Renal cortex interstitium (tissue), 11 donors: ENCODE data around the gene MRPS12. TPM values are rescaled to one million over a fixed set of nuclear protein-coding genes. Genes with fewer than 3 reads are reported as not detected.
A peak's percentile ranks its signal among the peaks of the same experiment; 100 is the strongest.
"Not testable (repeated sequence)": the region's sequence is repeated elsewhere in the genome, so short reads cannot be mapped to it uniquely, and the experiment has no call there.

Experiments
- DNase-seq, 11 donors: peaks; one replicate each; pipeline ENCODE4 v3.0.0-alpha.2; 2013; ENCODE audit warnings: low read depth in 9 of 11, low spot score in 4 of 11; ENCODE audit errors: extremely low read depth in 1 of 11
- polyA plus RNA-seq, 3 donors: library from polyadenylated mRNA; unstranded; fragments of 120-200 nt; gene quantifications; one replicate each; pipeline ENCODE4 v1.2.1, GENCODE V29; 2013; ENCODE audit not compliant: insufficient read length in 3 of 3

Gene MRPS12
- polyA plus RNA-seq, 3 donors = 15.2 to 27.4 (median 26.5) TPM

DNA sequence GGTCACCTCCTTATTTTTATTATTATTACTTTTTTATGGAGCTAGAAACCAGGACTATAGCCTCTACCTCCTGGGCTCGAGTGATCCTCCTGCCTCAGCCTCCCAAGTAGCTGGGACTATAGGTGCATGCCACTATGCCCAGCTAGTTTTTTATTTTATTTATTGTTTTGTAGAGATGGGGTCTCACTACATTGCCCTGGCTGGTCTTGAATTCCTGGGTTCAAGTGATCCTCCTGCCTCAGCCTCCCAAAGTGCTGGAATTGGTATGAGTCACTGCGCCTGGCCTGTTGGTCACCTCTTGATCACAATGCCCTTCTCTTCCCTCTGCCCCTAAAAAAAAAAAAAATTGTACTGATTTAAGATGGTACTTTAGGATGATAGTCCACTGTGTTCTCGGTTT is 20.4 kb downstream of the MRPS12 start:
- no peak for DNase-seq

DNA sequence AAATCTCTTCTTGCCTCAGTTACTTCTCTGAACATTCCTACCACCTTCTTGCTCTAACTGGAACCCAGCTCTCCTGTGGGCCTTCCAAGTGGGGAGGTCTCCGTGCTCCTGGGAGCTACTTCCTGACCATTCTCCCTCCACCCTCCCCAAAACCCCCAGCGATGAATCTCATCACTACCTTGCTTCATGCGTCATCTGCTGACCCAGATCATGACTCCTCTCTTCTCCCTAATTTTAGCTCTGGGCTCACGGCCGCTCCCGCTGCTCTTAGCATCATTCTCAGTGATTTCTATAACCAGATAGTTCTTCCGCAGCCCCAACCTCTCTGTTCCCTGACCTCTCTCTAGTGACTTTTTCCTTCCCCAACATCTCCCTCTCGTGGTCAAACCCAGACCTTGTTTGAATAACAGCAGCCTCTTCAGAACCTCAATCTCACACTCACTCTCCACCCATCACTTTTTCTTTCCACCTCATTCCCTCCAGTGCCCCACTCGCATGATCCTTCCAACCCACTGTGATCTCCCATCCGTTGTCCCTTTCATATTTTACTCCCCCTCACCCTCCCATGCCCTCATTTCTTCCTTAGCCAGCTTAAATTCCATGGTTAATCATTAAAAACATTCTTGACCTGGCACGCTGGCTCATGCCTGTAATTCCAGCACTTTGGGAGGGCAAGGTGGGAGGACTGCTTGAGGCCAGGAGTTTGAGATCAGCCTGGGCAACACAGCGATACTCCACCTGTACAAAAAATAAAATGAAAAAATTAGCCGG is 21.8 kb downstream of the MRPS12 start:
- DNase-seq = peak in 6 of 11 donors; percentile 31 to 80 (median 66)

DNA sequence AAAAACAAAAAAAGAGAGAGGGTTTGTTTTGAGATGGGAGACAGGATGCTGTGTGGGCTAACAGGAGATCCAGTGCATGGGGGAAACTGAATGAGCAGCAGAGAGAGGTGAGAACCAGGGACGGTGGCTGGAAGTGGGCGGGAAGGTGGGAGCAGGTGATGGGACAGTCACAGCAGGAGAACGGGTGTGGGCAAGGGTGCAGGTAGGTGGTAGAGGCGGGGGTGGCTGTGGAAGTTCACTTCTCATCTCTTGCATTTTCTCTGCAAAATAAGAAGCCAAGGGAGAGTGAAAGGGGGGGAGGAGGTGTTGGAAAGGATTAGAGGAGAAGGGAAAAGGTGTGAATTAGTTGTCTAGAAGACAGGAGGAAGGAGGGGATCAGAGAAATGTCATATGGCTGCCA is 22.9 kb downstream of the MRPS12 start:
- DNase-seq = no peak

DNA sequence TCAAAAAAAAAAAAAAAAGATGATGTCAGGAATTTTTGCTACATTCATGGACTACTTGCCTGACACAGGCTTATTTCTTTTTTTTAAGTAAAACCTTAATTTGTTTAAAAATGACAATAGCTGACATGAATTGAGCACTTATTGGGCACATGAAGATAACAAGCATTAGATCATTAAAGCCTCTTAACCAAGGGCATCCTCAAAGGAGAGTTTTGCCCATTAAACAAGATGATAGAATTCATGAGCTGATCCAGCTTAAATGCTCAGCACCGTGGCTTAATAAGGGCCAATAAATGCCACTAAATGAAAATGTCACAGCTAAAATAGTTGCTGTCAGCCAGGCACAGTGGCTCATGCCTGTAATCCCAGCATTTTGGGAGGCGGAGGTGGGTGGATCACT is 25.5 kb downstream of the MRPS12 start:
- no peak for DNase-seq

DNA sequence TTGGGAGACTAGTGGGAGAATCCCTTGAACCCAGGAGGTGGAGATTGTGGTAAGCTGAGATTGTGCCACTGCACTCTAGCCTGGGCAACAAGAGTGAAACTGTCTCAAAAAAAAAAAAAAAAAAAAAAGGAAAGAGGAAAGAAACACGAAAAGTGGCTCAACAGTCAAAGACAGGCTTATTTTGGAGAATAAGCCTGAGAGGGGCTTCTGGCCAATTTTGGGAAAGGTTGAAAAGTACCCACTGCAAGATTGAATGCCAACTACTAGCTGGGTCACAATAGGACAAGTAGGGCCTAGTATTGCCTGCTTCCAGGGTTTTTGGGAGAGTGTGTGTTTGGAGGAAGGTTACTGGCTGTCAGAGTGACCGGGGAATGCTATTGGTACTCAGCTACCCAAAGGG is 27.6 kb downstream of the MRPS12 start:
- DNase-seq = no peak

DNA sequence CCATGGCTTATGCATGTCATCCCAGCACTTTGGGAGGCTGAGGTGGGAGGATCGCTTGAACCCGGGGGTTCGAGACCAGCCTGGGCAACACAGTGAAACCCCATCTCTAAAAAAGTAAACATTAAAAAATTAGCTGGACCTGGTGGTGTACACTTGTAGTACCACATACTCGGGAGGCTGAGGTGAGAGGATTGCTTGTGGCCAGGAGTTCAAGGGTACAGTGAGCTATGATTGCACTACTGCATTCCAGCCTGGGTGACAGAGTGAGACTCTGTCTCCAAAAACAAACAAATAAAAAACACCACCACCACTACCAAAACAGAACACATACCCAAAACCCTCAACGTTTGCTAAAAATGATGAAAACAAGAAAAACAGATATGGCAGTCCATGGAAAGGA is 28.9 kb downstream of the MRPS12 start:
- DNase-seq = no peak

DNA sequence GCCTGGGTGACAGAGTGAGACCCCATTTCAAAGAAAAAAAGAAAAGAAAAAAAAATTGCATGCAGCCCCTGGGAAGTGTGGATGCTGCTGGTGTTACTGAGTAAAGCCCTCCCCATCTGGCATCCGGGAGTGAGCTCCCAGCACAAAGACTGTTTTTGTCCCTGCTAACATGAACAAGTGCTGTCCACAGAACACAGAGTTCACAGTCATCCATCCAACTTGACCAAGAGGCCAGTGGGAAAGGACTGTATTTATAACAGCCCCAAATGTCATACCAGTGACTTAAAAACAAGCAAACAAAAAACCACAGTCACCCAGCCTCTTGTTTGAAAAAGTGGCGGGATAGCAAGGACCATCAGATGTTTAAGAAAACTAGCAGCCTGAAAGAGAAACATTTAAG is 34.0 kb downstream of the MRPS12 start:
- no peak for DNase-seq

DNA sequence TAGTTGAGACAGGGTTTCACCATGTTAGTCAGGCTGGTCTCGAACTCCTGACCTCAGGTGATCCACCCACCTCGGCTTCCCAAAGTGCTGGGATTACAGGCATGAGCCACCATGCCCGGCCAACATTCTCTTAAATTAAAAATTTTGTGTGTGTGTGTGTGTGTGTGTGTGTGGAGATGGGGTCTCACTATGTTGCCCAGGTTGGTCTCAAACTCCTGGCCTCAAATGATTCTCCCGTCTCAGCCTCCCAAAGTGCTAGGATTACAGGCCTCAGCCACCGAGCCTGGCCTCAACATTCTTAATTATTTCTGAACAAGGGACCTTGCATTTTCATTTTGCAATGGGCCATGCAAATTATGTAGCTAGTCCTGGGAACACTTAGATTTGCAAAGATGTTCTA is 35.4 kb downstream of the MRPS12 start:
- not testable (repeated sequence) for DNase-seq

DNA sequence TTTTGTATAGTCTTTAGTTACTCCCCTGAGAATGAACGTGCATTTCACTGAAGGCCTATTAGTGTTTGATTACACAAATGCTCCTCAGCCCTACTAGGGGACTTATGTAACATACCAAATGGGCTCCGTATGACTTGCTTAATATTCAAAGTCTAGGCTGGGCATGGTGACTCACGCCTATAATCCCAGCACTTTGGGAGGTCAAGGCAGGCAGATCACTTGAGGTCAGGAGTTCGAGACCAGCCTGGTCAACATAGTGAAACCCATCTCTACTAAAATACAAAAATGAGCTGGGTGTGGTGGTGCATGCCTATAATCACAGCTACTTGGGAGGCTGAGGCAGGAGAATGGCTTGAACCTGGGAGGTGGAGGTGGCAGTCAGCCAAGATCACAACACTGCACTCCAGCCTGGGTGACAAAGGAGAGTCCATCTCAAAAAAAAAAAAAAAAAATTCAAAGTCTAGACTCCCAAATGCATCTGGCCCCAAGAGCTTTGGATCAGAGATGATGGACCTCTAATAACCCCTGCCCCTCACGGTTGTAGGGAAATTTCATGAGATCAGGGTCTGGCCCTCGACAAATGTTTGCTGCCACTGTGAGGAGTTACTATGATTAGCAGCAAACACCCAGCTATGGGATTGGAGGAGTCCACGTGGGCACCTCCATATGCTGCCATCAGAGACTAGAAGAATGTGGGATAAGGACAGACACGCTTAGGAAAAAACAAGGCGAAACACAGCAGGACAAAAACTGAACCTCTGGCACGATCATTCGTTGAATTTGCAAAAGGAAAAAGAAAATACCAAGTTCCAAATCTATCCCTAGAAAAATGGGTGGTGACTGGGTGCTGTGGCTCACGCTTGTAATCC is 40.2 kb downstream of the MRPS12 start:
- no peak for DNase-seq

DNA sequence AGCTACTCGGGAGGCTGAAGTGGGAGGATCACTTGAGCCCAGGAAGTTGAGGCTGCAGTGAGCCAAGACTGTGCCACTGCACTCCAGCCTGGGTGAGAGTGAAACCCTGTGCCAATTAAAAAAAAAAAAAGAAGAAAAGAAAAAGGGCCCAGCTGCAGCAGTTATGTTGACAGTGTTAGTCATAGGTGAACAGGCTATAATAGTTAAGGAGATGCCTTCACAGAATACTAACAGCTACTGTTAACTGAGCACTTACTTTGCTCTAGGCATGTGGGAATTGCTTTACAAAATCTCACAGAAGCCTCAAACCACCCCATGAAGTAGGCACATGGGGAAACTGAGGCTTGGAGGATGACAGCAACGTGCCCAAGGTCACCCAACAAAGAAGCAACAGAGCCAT is 40.9 kb downstream of the MRPS12 start:
- DNase-seq = no peak

DNA sequence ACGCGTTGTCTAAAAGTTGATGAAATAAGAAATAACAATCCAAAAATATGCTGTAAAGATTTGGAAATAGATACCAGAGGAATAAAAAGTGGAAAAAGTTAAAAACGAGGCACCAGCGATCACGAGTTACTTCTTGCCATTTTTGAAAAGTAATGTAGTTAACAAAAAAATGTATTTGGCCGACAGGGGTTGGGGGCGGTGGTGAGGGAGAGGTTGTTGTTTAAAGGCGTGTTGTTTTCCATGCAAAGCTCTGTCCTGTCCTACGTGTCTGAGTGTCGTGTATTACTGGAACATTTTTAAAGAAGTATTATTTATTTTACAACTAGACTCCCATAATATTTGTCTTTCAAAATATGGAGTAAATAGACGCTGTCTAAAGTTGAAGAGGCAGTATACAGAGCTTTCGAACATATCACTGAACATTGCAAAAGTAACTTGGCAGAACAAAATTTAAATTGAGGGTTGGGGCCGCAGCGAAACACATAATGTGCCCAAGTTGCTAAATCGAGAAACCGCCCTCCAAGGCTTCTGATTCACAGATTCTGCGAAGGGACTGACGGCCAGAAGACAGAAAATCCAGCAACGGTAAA is 44.0 kb downstream of the MRPS12 start:
- no peak for DNase-seq

DNA sequence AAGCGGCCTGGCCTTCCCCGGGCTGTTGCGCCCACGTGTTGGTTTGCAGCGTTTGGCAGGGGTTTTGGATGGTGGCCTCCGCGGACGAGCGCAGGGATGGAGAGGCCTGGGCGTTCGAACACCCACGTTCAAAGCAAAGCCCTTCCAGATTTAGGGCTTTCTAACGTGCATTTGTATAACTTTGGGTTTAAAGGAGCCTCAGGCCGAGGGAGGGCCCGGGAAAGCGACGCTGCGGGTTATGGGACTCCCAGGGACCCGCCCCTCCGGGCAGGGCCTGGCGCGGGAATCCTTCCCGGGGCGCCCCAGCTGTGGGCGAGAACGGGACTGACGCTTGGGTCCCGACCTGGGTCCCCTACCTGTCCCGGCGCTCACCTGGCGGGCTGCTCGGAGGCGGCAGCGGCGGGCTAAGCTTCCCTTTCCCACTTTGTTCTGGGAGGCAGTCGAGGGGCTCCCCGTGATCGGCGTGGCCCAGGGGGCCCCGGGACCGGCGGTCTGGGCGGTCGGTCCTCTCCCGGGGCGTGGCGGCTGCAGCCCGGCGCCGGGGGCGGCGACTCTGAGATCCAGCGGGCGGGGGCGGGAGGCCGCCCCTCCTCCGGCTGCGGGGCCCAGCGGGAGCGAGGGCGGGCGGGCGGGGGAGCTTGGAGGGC is 44.6 kb downstream of the MRPS12 start, which contains the start of gene FBXO17:
Gene FBXO17 (minus strand): TSS at position 529 of the 647 bp plus-strand sequence. CDS start 25,423 bp downstream, outside the sequence.
- DNase-seq = peak in 9 of 11 donors; percentile 40 to 70 (median 63)

DNA sequence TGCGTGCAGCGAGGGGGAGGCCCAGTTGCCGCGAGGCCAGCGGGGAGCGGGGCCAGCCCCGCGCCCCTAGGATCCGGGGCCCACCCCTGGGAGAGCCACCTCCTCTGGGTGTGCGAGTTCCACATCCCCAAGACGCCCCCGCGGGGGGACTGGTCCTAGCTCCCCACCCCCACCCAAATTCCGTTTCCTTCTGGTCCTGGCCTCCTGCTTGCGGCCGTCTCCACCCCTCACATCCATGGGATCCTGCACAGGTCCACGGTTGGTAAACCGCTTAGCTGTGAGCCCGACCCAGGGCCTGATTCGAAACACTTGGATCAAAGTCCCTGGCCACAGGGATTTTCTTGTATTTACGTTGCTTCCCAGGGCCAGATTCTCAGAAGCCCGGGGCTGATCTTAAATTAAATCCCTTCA is 45.1 kb downstream of the MRPS12 start:
- DNase-seq = peak in 8 of 11 donors; percentile 31 to 53 (median 38)

DNA sequence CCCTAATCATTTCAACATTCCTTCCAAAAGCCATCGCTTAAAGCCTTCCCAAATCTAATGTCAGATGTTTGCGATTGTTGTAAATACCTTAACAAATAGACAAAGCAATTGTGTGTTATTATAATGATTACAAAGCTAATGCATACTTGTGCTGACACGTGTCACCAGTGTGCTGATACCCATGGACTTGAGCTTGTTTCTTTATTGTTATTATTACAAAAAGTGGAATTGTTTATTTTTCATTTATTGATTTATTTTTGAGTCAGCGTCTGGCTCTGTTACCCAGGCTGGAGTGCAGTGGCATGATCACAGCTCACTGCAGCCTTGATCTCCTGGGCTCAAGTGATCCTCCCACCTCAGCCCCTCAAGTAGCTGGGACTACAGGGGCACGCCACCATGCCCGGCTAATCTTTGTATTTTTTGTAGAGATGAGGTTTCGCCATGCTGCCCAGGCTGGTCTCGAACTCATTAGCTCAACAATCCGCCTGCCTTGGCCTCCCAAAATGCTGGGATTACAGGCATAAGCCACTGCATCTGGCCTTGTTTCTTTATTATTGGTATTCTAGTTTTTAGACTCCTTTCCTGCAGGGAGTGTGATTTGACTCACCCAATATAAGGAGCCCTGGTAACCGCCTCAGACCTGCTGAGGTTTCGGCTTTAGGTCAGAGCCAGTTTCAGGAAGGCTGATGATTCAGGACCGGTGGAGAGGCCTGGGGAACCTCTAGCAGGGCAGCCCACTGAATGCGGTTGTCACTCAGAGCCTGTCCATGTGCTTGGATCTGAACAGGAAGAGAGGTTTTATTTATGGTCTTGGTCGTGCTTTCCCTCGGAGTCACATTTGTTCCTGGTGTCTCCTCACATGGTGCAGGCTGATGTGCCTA is 46.9 kb downstream of the MRPS12 start:
- no peak for DNase-seq

DNA sequence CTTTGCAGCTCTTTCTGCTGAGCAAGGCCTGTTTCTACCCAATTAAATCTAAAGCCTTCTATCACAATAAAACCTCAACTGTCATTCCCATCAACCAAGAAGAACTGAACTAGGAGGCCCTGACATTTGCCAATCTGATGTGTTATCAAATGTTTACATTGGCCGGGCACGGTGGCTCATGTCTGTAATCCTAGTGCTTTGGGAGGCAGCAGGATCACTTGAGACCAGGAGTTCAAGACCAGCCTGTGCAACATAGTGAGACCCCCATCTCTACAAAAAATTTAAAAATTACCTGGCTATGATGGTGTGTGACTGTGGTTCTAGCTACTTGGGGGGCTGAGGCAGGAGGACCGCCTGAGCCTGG is 47.6 kb downstream of the MRPS12 start:
- no peak for DNase-seq

DNA sequence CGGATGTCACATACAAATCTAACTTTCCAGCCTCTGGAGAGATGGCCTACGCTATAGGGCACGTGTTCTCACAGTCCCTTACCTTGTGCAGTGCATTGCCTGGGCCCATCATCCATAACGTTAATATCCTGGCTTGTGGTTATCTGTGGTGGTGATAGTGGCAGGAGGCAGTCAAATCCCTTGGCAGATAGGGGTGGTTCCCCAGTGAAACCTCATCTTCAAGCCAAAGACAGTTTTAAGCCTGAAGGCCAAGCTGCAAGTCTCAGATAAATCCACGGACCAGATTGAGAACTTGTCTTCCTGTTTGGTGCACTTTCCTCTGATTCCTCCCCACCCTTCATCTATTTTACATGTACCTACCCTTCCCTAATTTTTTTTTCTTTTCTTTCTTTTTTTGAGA is 49.1 kb downstream of the MRPS12 start:
- DNase-seq = no peak

DNA sequence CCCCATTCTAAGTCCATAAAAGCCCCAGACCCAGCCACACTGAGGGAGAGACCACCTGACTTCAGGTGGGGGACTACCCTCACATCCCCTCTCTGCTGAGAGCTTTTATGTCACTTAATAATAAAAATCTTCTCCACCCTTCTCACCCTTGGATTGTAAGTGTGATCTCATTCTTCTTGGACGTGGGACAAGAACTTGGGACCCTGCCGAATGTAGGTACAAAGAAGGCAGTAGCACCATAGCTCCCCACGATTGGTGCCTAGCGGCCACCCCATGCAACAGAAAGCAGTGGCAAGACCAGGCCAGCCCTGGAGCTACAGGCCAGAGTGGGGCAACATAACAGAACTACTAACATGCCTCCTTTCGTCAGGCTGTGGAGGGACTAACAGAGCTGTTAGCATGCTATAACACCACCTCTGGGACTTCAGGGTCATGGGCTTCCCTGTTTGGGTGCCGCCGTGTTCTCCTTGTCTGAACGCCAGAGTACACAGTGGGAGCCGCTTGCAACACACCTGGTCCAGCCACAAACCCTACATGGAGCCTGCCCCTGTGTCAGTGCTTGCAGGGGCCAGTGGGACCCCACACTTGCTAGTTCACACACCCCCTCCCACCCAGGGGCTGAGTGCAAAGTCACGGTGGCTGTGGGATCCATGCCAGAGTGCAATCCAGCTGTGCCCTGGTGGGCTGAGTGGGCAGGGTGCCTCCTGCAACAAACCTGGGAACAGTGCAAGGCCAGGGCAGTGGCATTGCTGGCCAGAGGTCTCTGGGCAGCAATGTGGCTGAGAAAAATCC is 50.0 kb downstream of the MRPS12 start:
- DNase-seq = no peak
